Hepatocyte (in vitro differentiated cells): ENCODE measurements around the gene KIRREL3.

Experiments used
- EZH2 ChIP-seq: fragments of 200-600 bp; sonication (generic); IDR thresholded peaks from 2 replicates; pipeline ENCODE4 v1.6.1; 2016; ENCODE audit warnings: antibody characterized with exemption, mild to moderate bottlenecking, borderline replicate concordance
- EZH2phosphoT487 ChIP-seq: fragments of 200-600 bp; sonication (generic); IDR thresholded peaks from one replicate; pipeline ENCODE4 v1.6.1; 2018; ENCODE audit warnings: antibody characterized with exemption, mild to moderate bottlenecking, low read depth, moderate library complexity; ENCODE audit not compliant: unreplicated experiment, severe bottlenecking
- TF ChIP-seq, protein P1 (sequence below): fragments of 200-600 bp; sonication (generic); IDR thresholded peaks from 2 replicates; pipeline ENCODE4 v1.5.1; 2016; ENCODE audit warnings: antibody characterized with exemption, mild to moderate bottlenecking; ENCODE audit not compliant: poor library complexity

- TF ChIP-seq, protein P1, sequence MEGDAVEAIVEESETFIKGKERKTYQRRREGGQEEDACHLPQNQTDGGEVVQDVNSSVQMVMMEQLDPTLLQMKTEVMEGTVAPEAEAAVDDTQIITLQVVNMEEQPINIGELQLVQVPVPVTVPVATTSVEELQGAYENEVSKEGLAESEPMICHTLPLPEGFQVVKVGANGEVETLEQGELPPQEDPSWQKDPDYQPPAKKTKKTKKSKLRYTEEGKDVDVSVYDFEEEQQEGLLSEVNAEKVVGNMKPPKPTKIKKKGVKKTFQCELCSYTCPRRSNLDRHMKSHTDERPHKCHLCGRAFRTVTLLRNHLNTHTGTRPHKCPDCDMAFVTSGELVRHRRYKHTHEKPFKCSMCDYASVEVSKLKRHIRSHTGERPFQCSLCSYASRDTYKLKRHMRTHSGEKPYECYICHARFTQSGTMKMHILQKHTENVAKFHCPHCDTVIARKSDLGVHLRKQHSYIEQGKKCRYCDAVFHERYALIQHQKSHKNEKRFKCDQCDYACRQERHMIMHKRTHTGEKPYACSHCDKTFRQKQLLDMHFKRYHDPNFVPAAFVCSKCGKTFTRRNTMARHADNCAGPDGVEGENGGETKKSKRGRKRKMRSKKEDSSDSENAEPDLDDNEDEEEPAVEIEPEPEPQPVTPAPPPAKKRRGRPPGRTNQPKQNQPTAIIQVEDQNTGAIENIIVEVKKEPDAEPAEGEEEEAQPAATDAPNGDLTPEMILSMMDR, result no peak
- TF ChIP-seq EZH2 (no peak), EZH2phosphoT487 (no peak)
Observed at GRCh38 chr11:126810776-126811175, 189.8 kb downstream of the KIRREL3 start.
